GM18867 (cell line): ENCODE data around the gene ATP5F1E.
A peak's percentile ranks its signal among the peaks of the same experiment; 100 is the strongest.

Experiments
- ATAC-seq: cut with Tn5 transposase; IDR thresholded peaks from one replicate; pipeline ENCODE4 v1.9.1; 2021; ENCODE audit warnings: mild to moderate bottlenecking, moderate library complexity; ENCODE audit not compliant: unreplicated experiment

Gene ATP5F1E

GRCh38 chr20:59032023-59032712 is at the start of gene ATP5F1E:
Gene ATP5F1E, minus strand, starts transcription at chr20:59032335. Its CDS starts 84 bp downstream, at chr20:59032251.
- ATAC-seq, result peak; percentile 93

- ATAC-seq, result no peak
Measured at GRCh38 chr20:59081036-59081435, 48.9 kb upstream of the ATP5F1E start.

- ATAC-seq, result no peak
Measured at GRCh38 chr20:59078231-59078630, 46.1 kb upstream of the ATP5F1E start.

GRCh38 chr20:59077705-59078104 is 45.6 kb upstream of the ATP5F1E start:
- no peak for ATAC-seq

GRCh38 chr20:59075934-59076508 is 43.9 kb upstream of the ATP5F1E start:
- ATAC-seq, result no peak

GRCh38 chr20:59074456-59074855 is 42.3 kb upstream of the ATP5F1E start:
- ATAC-seq, result no peak

GRCh38 chr20:59073582-59073981 is 41.4 kb upstream of the ATP5F1E start:
- ATAC-seq, result no peak

- ATAC-seq, result peak; percentile 58
Measured at GRCh38 chr20:59071216-59071615, 39.1 kb upstream of the ATP5F1E start.

- no peak for ATAC-seq
Measured at GRCh38 chr20:59069026-59069425, 36.9 kb upstream of the ATP5F1E start.

- ATAC-seq, result no peak
Measured at GRCh38 chr20:59068534-59068933, 36.4 kb upstream of the ATP5F1E start.

GRCh38 chr20:59064214-59064722 is 32.1 kb upstream of the ATP5F1E start:
- ATAC-seq, result no peak

- ATAC-seq, result no peak
Measured at GRCh38 chr20:59063358-59064213, 31.5 kb upstream of the ATP5F1E start.

- ATAC-seq, result no peak
Measured at GRCh38 chr20:59062081-59062480, 29.9 kb upstream of the ATP5F1E start.

GRCh38 chr20:59055302-59055701 is 23.2 kb upstream of the ATP5F1E start:
- ATAC-seq, result no peak

- no peak for ATAC-seq
Measured at GRCh38 chr20:59051666-59052185, 19.6 kb upstream of the ATP5F1E start.

GRCh38 chr20:59050437-59050836 is 18.3 kb upstream of the ATP5F1E start:
- ATAC-seq, result no peak

- no peak for ATAC-seq
Measured at GRCh38 chr20:59048681-59049030, 16.5 kb upstream of the ATP5F1E start.

GRCh38 chr20:59047938-59048680 is 16.0 kb upstream of the ATP5F1E start:
- ATAC-seq, result no peak

- no peak for ATAC-seq
Measured at GRCh38 chr20:59046862-59047261, 14.7 kb upstream of the ATP5F1E start.

GRCh38 chr20:59044796-59045195 is 12.7 kb upstream of the ATP5F1E start:
- no peak for ATAC-seq

GRCh38 chr20:59044295-59044694 is 12.2 kb upstream of the ATP5F1E start:
- no peak for ATAC-seq
